OCI-LY7 (cell line): ENCODE data around the gene HDHD2. TPM values are rescaled to one million over a fixed set of nuclear protein-coding genes. Genes with fewer than 3 reads are reported as not detected.

ENCODE experiments used
- BruUV-seq: library from RNA; stranded (reverse); fragments of 400-500 nt; replicated peaks from 2 replicates; lab custom pipeline; 2021; lab: Mats Ljungman, UMichigan
- CTCF ChIA-PET: fragments of 300-600 bp; sonication (Branson Sonifier 250); formaldehyde crosslinking; loops from one replicate; lab custom pipeline; 2022; ENCODE audit warnings: antibody characterized with exemption; ENCODE audit not compliant: unreplicated experiment; lab: Charles Lee
- POLR2A ChIA-PET: fragments of 300-600 bp; sonication (Branson Sonifier 250); formaldehyde crosslinking; loops from one replicate; lab custom pipeline; 2022; ENCODE audit warnings: antibody characterized with exemption; lab: Charles Lee
- DNase-seq: peaks from one replicate; pipeline ENCODE4 v3.0.0-alpha.2; 2015; ENCODE audit warnings: low spot score
- H2AFZ ChIP-seq: fragments of 200-600 bp; sonication (generic), shearing (Covaris generic); 2 replicates; pipeline ENCODE4 v1.6.1; 2014; ENCODE audit warnings: mild to moderate bottlenecking, antibody characterized with exemption, low read length, moderate library complexity
- H3K27ac ChIP-seq: fragments of 200-600 bp; sonication (generic); 2 replicates; pipeline ENCODE4 v1.5.1; 2014; ENCODE audit warnings: mixed run types, low read depth, mild to moderate bottlenecking, moderate library complexity, low read length, inconsistent platforms; ENCODE audit not compliant: poor library complexity, severe bottlenecking
- H3K36me3 ChIP-seq: fragments of 200-600 bp; sonication (generic); 2 replicates; pipeline ENCODE4 v1.6.1; 2014; ENCODE audit warnings: mild to moderate bottlenecking, antibody characterized with exemption, low read length, moderate library complexity, mixed read lengths; ENCODE audit not compliant: insufficient read depth
- H3K4me1 ChIP-seq: fragments of 200-600 bp; sonication (generic); 2 replicates; pipeline ENCODE4 v1.5.1; 2014; ENCODE audit warnings: mild to moderate bottlenecking, low read length; ENCODE audit not compliant: insufficient read depth, poor library complexity, severe bottlenecking
- H3K4me2 ChIP-seq: fragments of 200-600 bp; sonication (generic); 2 replicates; pipeline ENCODE4 v1.6.1; 2014; ENCODE audit warnings: mild to moderate bottlenecking, low read length
- H3K4me3 ChIP-seq: fragments of 200-600 bp; sonication (generic); 2 replicates; pipeline ENCODE4 v1.5.1; 2014; ENCODE audit warnings: mild to moderate bottlenecking, low read depth, low read length; ENCODE audit not compliant: poor library complexity, severe bottlenecking
- H3K79me2 ChIP-seq: fragments of 200-600 bp; sonication (generic); 2 replicates; pipeline ENCODE4 v1.6.1; 2016; ENCODE audit warnings: low read depth, mild to moderate bottlenecking, low read length, moderate library complexity, mixed read lengths; ENCODE audit not compliant: insufficient read depth
- H3K9me2 ChIP-seq: fragments of 200-600 bp; sonication (generic); 2 replicates; pipeline ENCODE4 v1.6.1; 2016; ENCODE audit warnings: mild to moderate bottlenecking, low read length, mixed read lengths; ENCODE audit not compliant: insufficient read depth
- H3K9me3 ChIP-seq: fragments of 200-600 bp; sonication (generic); 2 replicates; pipeline ENCODE4 v1.6.1; 2014; ENCODE audit warnings: mild to moderate bottlenecking, mixed run types, low read length, mixed read lengths
- H4K20me1 ChIP-seq: fragments of 200-600 bp; sonication (generic); 2 replicates; pipeline ENCODE4 v1.6.1; 2014; ENCODE audit warnings: mild to moderate bottlenecking, antibody characterized with exemption, low read length, moderate library complexity, mixed read lengths; ENCODE audit not compliant: insufficient read depth
- CTCF ChIP-seq: fragments of 200-600 bp; sonication (generic); conservative IDR thresholded peaks from 2 replicates; pipeline ENCODE4 v1.5.1; 2014; ENCODE audit warnings: mild to moderate bottlenecking, antibody characterized with exemption, low read length, moderate library complexity, mixed read lengths
- EZH2phosphoT487 ChIP-seq: fragments of 200-600 bp; sonication (generic); IDR thresholded peaks from 2 replicates; pipeline ENCODE4 v1.6.1; 2018; ENCODE audit warnings: low read depth, borderline replicate concordance, mild to moderate bottlenecking, mixed run types, antibody characterized with exemption, low read length, moderate library complexity, mixed read lengths
- intact Hi-C: fragments of 100-400 bp; cut with micrococcal nuclease; formaldehyde crosslinking; loops from one replicate; pipeline ENCODE4 v1.10.0; 2022; ENCODE audit not compliant: unreplicated experiment
- total RNA-seq, 2 experiments: library from RNA; depleted of rRNA in 1 of 2; stranded (reverse); fragments of >200 nt in 1 of 2; shearing (Covaris generic) in 1 of 2; gene quantifications; 2 replicates each; pipeline ENCODE4 v1.2.3, GENCODE V29; 2014 to 2022

The HDHD2 gene
- total RNA-seq, 2 experiments from 2014 or later: 8.4 to 19.0 TPM

- Histone ChIP-seq H3K4me3 (no peak overlapping the region), H3K79me2 (no peaks in the 10 kb centered on the region), H3K4me2 (no peak overlapping the region), H3K9me2 (no peaks in the 10 kb centered on the region), H4K20me1 (no peaks in the 10 kb centered on the region), H3K36me3 (no peaks in the 10 kb centered on the region; the same call in 1 of the 2 replicates), H3K27ac (no peak overlapping the region), H3K4me1 (peaks cover under 1% of the 10 kb centered on the region), H2AFZ (no peak overlapping the region), H3K9me3 (no peaks in the 10 kb centered on the region)
- TF ChIP-seq EZH2phosphoT487 (no peak), CTCF (no peak)
- intact Hi-C loops: no loop called here
- BruUV-seq: no TSS peak
- DNase-seq: no peak
- POLR2A ChIA-PET: interaction anchor here (0.7 kb wide), 1 partner anchor 25 kb away, joined by 3 read pairs; no protein-coding TSS in a partner anchor
- CTCF ChIA-PET: no interaction called here
These were observed 4.1 kb downstream of the HDHD2 start for GRCh38 chr18:47146206-47146605.

GRCh38 chr18:47143899-47144485 lies 6.3 kb downstream of the HDHD2 start:
- TF ChIP-seq EZH2phosphoT487 (no peak), CTCF (no peak)
- ChIA-PET CTCF (no interaction called here), POLR2A (no interaction called here)
- H3K9me2 ChIP-seq: no peaks in the 10 kb centered on the region
- H3K79me2 ChIP-seq: no peaks in the 10 kb centered on the region
- H3K4me1 ChIP-seq: no peaks in the 10 kb centered on the region
- H3K9me3 ChIP-seq: no peaks in the 10 kb centered on the region
- no peak overlapping the region for H3K27ac ChIP-seq
- no peak for DNase-seq
- BruUV-seq: no TSS peak
- H4K20me1 ChIP-seq: no peaks in the 10 kb centered on the region
- intact Hi-C loops: no loop called here
- H3K4me3 ChIP-seq: no peak overlapping the region
- no peak overlapping the region for H2AFZ ChIP-seq
- H3K36me3 ChIP-seq: no peaks in the 10 kb centered on the region; the same call in 1 of the 2 replicates
- no peak overlapping the region for H3K4me2 ChIP-seq

DNA sequence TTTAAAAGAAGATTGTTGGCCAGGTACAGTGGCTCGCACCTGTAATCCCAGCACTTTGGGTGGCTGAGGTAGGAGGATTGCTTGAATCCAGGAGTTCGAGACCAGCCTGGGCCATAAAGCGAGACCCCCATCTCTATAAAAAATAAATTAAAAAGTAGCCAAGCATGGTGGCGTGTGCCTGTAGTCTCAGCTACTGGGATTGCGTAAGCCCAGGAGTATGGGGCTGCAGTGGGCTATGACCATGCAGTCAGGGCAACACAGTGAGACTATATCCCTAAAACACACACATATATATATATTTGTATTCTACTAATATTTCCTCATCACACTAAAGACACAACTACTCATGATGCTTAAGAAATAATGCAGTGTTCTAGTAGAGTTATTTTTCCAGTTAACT lies 7.1 kb downstream of the HDHD2 start:
- no TSS peak for BruUV-seq

More for the DNA sequence above, 7.1 kb downstream of the HDHD2 start:
- no peaks in the 10 kb centered on the region for H3K9me2 ChIP-seq
- H3K4me2 ChIP-seq: no peak overlapping the region
- H3K36me3 ChIP-seq: no peaks in the 10 kb centered on the region; the same call in 1 of the 2 replicates
- no peak overlapping the region for H2AFZ ChIP-seq
- H4K20me1 ChIP-seq: no peaks in the 10 kb centered on the region
- H3K79me2 ChIP-seq: no peaks in the 10 kb centered on the region
- intact Hi-C loops: no loop called here
- POLR2A ChIA-PET: no interaction called here
- DNase-seq: no peak
- H3K9me3 ChIP-seq: no peaks in the 10 kb centered on the region
- CTCF ChIA-PET: no interaction called here
- no peak overlapping the region for H3K4me3 ChIP-seq
- H3K27ac ChIP-seq: no peak overlapping the region
- no peaks in the 10 kb centered on the region for H3K4me1 ChIP-seq
- no peak for TF ChIP-seq EZH2phosphoT487
- TF ChIP-seq CTCF: no peak
